COLO668 (cell line): ENCODE results near the gene CNMD.
"Not testable (repeated sequence)": the region's sequence is repeated elsewhere in the genome, so short reads cannot be mapped to it uniquely, and the experiment has no call there.

Experiments
- DNase-seq: peaks from one replicate; lab custom pipeline; 2025; ENCODE audit not compliant: unreplicated experiment; lab: John Stamatoyannopoulos, UW

Gene CNMD

GRCh38 chr13:52696566-52696965 lies 43.1 kb downstream of the CNMD start:
- no peak for DNase-seq

- no peak for DNase-seq
These were observed 43.8 kb downstream of the CNMD start for GRCh38 chr13:52695856-52696255.

- no peak for DNase-seq
These were observed 53.2 kb downstream of the CNMD start for GRCh38 chr13:52686376-52686775.

GRCh38 chr13:52685806-52686205 lies 53.8 kb downstream of the CNMD start:
- DNase-seq = not testable (repeated sequence)

- no peak for DNase-seq
These were observed 61.8 kb downstream of the CNMD start for GRCh38 chr13:52677823-52678222.

- no peak for DNase-seq
These were observed 66.2 kb downstream of the CNMD start for GRCh38 chr13:52673465-52673864.

GRCh38 chr13:52670726-52671125 lies 68.9 kb downstream of the CNMD start:
- DNase-seq = no peak

- no peak for DNase-seq
These were observed 69.9 kb downstream of the CNMD start for GRCh38 chr13:52669677-52670076.

GRCh38 chr13:52665325-52665724 lies 74.3 kb downstream of the CNMD start:
- no peak for DNase-seq

- no peak for DNase-seq
These were observed 75.3 kb downstream of the CNMD start for GRCh38 chr13:52664272-52664671.

- no peak for DNase-seq
These were observed 80.3 kb downstream of the CNMD start for GRCh38 chr13:52659340-52659739.
